HG03565 (cell line): ENCODE results near the gene DDX47.
"Not testable (repeated sequence)": the region's sequence is repeated elsewhere in the genome, so short reads cannot be mapped to it uniquely, and the experiment has no call there.

ENCODE experiments used
- ATAC-seq: cut with Tn5 transposase; IDR thresholded peaks from one replicate; pipeline ENCODE4 v1.9.1; 2021; ENCODE audit warnings: mild to moderate bottlenecking, moderate library complexity; ENCODE audit not compliant: unreplicated experiment

The DDX47 gene

GRCh38 chr12:12870465-12870864 lies 57.3 kb downstream of the DDX47 start:
- no peak for ATAC-seq

- no peak for ATAC-seq
These were observed 58.5 kb downstream of the DDX47 start for GRCh38 chr12:12871587-12872138.

- no peak for ATAC-seq
These were observed 59.2 kb downstream of the DDX47 start for GRCh38 chr12:12872139-12872933.

GRCh38 chr12:12872934-12873275 lies 59.8 kb downstream of the DDX47 start:
- no peak for ATAC-seq

GRCh38 chr12:12874029-12874428 lies 60.9 kb downstream of the DDX47 start:
- no peak for ATAC-seq

- not testable (repeated sequence) for ATAC-seq
These were observed 62.2 kb downstream of the DDX47 start for GRCh38 chr12:12875301-12875700.

- ATAC-seq = no peak
These were observed 64.1 kb downstream of the DDX47 start for GRCh38 chr12:12877153-12877768.

- no peak for ATAC-seq
These were observed 64.8 kb downstream of the DDX47 start for GRCh38 chr12:12877781-12878455.
